ENCODE measurements around the gene TNPO2. TPM values are rescaled to one million over a fixed set of nuclear protein-coding genes. Genes with fewer than 3 reads are reported as not detected.
"Not testable (repeated sequence)": the region's sequence is repeated elsewhere in the genome, so short reads cannot be mapped to it uniquely, and the experiment has no call there.

Gene TNPO2
- total RNA-seq, 1 donor: 68.1 TPM

DNA sequence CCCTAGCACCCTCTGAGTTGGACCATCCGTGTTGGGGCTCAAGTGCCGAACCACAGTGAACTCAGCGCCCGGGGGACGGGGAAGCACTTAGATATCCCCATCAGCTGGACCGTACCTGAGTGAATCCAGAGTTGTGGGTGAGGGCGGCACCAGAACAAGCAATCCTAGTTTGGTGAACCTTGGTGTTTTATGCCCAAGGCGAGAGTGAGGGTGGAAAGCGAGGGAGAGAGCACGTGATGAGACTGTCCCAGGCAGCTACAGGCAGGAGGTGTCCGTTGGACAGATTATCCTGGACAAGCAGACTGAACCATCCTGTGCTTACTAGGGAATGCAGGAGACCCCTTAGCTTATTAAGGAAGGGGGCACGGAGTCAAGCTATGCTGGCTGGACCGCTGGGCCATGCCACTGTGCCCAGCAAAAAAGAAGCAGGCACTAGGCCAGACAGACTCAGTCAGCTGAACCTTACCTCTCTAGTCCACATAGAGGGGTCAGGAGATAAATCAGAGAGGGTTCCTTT lies 14.2 kb upstream of the TNPO2 start:
- DNase-seq (ENCODE audit: low read depth in 2 of 3, low spot score in 2 of 3): no peak

DNA sequence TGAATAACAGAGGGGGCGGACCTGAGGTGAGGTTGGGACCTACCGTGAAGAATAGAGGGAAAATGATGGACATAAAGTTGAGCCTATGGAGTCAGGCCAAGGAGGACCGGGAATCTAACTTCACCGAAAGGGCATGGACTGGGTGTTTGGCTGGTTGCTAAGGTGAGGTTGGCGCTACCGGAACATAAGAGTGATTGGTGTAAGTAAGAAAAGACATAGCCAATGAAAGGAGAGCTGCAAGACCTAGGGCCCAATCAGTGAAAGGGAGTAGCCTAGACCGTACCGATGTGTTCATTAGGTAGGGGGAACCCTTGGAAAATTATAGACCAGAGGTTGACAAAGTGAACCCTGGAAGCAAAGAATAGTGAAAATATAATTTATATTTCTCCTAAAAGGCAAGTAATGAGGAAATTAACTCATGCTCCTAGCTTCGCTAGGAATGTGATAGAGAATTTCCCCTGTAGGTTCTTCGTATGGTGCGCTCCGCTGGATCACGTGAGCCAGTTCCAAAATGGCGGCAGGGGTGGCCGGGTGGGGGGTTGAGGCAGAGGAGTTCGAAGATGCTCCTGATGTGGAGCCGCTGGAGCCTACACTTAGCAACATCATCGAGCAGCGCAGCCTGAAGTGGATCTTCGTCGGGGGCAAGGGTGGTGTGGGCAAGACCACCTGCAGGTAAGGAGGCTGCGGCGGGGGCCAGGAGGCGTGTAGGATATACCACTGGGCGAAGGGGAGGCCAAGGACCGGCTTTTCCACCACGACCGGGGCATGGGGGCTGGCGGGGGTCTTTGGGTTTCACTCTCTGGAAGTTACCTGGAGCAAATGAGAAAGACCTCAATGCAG lies 13.5 kb upstream of the TNPO2 start, which contains the start of gene GET3:
Gene GET3, plus strand, starts transcription at position 503 of the 840 bp plus-strand sequence. Its CDS starts 9 bp downstream, at position 512.
- DNase-seq (ENCODE audit: low read depth in 2 of 3, low spot score in 2 of 3): peak; percentile 67 to 99 (median 99)

DNA sequence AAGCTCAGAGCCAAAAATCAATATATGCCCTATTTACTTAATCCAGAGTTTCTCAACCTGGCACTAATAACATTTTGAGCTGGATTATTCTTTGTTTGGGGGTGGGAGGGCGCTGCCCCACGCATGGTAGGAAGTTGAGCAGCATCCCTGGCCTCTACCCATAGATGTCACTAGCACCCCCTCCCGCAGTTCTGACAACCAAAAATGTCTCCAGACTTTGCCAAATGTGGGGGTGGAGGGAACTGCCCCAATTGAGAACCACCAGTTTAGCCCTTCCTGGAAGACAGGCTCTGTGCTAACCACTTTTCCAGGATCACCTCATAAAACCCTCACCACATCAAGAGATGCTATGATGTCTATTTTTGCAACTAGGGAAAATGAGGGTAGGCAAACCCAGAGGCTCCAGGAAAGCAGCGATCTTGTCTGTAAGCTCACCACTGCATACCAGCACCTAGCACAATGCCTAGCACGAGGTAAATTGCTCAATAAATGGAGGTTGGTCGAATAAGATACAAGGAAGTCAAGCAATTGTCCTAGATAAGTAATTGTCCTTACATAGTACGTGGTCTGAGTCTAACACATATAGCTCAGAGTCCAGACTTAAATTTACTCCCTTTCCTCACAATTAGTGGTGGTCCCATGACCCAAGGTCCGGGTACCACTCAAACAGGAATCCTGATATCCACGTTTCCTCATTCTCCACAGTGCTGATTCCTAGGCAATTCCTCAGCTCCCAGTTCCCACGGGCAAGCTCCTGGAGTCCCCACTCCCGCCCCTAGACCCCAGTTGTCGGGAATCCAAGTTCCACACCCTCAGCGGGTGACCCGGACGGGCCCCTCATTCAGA lies 9.9 kb upstream of the TNPO2 start:
- DNase-seq (ENCODE audit: low read depth in 2 of 3, low spot score in 2 of 3): peak in 2 of 3 donors; percentile 70 to 75

DNA sequence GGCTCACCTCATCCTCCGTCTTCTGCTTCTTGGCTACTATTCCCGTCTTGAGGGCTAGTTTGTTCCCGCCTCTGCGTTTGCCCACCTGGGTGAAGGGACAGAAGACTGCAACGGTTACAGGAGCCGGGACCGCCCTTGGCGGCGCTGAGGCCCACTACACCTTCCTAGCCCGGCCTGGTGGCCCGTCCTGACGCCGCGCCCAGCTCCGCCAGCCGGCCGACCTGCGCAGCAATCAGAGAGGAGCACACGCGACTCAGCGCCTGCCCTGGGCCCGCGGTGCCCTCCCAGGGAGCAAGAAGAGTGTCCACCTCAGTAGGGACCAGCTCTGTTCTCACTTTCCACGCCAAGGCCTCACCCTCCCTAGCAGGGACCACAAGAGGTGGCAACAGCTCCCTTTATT lies 7.6 kb upstream of the TNPO2 start:
- DNase-seq (ENCODE audit: low read depth in 2 of 3, low spot score in 2 of 3): no peak

DNA sequence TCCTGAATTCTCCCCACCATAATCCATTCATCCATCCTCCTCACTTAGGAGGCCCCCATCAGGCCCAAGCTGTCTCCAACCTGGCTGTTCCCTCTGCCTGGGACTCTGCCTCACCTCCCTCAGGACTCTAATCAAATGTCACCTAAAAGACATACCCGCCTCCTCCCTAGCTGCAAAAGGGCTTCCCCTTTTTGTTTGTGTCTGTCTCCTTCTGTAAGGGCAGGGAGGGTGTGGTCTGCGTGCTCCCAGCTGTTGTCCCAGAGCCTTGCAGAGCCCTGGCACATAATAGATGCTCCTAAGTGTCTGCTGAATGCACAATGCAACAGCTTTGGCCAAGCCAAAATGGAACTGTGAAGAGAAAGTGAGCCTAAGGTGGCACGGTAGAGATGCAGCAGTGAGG lies 6.3 kb upstream of the TNPO2 start:
- DNase-seq (ENCODE audit: low read depth in 2 of 3, low spot score in 2 of 3): no peak

DNA sequence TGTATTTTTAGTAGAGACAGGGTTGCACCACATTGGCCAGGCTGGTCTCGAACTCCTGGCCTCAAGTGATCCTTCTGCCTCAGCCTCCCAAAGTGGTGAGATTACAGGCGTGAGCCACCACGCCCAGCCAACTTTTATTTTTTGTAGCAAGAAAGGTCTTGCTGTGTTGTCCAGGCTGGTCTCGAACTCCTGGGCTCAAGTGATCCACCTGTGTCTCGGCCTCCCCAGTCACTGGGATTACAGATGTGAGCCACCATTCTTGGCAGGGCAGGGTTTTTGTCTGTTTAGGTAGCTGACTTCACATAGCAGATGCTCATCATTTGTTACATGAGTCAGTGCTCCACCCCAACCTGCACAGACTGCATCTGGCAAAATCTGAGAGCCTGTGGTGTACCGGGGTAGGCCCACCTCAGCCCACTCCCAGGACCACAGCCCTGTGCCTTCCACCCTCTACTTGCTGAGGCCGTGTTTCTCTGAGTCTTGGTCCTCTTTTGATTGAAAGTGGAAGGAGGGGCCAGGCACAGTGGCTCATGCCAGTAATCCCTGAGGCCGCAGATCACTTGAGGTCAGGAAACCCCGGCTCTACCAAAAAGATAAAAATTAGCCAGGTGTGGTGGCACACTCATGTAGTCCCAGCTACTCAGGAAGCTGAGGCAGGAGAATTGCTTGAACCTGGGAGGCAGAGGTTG lies 4.2 kb upstream of the TNPO2 start:
- no peak for DNase-seq (ENCODE audit: low read depth in 2 of 3, low spot score in 2 of 3)

DNA sequence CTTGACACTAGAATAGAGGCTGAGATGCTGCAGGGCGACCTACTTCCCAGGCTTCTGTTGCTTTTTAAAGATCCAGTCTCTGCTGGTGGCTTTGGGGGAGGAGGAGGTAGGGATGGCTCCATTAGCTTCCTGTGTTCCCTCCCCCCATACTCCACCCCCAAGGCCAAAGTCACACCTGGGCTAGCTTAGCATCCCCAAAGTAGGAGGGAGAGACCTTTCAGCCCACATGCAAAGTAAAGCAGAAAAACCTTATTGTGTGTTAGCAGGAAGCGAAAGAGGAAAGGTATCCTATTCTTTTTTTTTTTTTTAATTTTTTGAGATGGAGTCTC lies 3.2 kb upstream of the TNPO2 start:
- DNase-seq (ENCODE audit: low read depth in 2 of 3, low spot score in 2 of 3): no peak

DNA sequence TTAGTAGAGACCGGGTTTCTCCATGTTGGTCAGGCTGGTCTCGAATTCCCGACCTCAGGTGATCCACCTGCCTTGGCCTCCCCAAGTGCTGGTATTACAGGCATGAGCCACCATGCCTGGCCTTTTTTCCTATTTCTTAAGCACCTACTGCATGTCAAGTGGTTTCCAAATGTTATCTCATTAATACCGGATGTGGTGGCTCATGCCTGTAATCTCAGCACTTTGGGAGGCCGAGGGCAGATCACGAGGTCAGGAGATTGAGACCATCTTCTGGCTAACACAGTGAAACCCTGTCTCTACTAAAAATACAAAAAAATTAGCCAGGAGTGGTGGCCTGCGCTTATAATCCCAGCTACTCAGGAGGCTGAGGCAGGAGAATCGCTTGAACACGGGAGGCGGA lies 1.9 kb upstream of the TNPO2 start:
- not testable (repeated sequence) for DNase-seq (ENCODE audit: low read depth in 2 of 3, low spot score in 2 of 3)

DNA sequence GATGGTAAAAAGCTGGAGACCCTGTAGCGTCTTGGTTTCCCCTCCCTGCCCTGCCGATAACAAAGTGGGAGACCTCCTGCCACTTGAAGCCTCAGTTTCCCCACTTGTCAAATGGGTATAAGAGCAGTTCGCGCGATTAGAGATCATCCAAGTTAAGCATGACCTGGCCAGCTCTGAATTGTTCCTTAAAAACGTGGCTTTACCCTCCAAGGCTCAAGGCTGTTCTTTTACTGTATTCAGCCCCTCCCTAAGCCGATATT lies 421 bp downstream of the TNPO2 start:
- no peak for DNase-seq (ENCODE audit: low read depth in 2 of 3, low spot score in 2 of 3)

DNA sequence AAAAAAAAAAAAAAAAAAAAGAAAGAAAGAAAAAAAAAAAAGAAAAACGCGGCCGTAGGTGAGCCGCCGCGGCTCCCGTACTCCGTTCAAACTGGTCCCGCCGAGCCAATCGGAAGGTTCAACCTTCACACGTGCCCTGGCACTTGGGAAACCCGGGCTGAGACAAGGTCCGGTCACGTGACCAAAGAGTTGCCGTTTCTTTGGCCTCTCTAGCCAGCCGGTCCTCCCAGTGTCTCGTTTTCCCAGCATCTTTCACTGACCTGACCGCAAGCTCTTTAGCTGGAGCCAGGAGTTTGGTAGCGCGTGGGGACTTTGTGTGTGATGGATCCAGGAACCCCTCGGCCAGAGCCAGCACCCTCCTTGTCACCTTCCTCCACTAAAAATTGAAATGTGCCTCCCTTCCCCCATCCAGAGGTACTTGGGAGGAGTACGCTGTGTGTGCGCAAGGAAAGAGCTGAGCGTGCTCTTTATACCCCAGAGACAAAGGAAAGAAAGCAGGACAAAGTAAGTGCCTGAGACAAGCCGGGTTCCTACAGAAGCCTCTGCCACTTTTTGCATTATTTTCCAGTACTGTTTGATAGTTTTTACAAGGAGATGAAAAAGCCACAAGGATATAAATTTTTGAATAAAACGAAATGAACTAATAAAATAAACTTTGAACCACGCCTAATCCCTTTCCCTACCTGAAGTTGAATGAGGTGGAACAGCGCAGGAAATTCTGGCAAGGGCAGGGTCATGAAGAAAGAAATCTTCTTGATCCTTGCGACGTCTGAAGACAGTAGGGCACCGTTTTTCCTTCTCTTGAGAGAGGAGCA lies 959 bp downstream of the TNPO2 start:
- peak; percentile 86 to 99 (median 99) for DNase-seq (ENCODE audit: low read depth in 2 of 3, low spot score in 2 of 3)

DNA sequence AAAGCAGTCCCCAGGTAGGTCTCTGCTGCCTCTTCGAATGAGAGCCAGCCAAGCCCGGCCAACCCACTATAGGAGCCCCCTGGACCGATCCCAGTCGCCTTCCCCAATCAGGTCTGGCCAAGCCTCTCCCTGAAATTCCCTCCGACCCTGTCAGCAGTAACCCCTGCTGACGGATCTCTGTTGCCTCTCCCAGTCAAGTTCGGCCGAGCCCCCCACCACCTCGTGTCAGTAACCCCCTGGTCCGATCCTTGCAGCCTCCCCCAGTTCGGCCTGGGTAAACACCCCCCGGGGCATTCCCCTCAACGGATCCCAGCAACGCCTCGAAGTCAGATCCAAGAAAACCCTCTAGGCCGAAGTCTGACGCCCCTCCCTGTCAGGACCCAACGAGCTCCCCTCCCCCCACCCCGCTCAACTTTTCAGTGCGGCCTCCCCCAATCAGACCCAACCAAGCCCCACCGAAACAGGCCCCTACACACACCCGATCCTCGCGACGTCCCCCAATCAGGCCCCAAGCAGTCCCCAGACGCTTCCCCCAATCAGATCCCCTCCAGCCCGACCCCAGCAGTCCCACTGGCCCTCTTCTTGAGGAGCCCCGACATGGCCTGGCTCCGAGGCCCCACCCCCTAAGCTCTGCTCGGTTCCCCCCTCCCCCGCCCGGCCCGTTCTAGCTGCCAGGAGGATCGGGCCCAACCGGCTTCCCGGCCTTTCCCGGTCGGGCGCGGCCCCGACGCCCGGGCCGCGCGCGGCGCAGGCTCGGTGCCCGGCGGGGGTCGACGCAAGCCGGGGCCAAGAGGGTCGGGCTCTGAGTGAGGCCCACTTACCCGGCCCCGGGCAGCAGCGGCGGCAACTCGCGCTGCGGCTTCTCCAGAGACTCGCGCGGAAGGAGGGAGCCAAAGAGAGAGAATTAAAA lies 1.8 kb downstream of the TNPO2 start:
- DNase-seq (ENCODE audit: low read depth in 2 of 3, low spot score in 2 of 3): peak in 2 of 3 donors; percentile 89 to 92

DNA sequence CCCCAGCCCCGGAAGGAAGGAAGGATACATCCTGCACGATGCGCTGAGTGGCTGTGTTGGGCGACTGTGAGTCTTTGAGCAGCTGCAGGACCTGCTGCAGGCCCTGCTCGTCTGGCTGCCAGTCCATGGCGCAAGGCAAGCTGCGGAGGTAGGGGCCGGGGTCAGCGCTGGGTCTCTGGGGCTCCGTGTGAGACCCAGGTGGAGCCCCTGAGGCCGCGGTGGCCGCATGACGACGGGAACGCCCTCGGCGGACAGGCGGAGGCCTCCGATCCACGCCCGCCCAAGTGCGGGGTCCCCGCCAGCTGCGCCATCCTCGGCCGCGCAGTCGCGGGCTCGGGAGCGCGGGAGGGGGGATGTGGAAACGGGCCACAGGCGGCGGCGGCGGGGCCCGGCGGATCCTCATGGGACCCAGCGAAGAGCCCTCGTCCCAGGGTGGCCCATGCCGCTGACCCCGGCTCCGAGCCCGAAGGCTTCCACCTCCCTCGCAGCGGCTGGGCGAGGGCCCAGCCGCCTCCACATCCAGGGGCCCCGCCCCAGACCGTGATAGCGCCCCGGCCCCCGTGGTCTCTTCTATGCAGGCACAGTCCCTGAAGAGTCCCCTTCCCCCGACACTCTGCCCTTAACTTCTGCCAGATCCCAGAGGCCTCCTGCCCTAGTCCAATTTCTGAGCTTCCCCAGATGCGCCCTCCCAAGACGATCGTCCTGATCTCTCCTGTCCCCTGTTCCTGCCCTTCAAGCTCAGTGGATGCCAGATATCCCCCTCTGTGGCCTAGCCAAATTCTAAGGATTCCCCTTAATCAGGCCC lies 2.7 kb downstream of the TNPO2 start:
- DNase-seq (ENCODE audit: low read depth in 2 of 3, low spot score in 2 of 3): no peak

DNA sequence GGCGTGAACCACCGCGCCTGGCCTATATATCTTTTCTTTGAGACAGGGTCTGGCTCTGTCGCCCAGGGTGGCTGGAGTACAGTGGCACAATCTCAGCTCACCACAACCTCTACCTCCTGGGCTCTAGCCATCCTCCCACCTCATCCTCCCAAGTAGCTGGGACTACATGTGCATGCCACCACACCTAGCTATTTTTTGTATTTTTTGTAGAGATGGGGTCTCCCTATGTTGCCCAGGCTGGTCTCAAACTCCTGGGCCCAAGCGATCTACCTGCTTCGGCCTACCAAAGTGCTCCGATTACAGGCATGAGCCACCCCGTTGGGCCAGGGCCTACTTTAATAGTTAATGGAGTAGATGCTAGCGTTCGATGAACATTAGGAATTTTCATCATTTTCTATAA lies 3.4 kb downstream of the TNPO2 start:
- DNase-seq (ENCODE audit: low read depth in 2 of 3, low spot score in 2 of 3): no peak

DNA sequence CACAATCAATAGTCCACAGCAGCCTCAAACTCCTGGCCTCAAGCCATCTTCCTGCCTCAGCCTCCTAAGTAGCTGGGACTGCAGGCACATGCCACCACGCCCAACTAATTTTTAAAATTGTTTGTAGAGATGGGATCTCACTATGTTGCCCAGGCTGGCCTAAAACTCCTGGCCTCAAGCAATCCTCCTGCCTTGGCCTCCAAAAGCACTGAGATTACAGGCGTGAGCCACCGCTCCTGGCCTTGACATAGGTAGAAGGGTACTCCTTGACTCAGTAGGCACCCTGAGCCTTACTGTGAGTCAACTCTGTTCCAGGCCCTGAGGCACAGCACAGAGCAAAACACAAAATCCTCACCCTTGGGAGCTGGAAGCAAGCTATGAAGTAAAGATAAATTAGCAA lies 7.8 kb downstream of the TNPO2 start:
- DNase-seq (ENCODE audit: low read depth in 2 of 3, low spot score in 2 of 3): no peak

DNA sequence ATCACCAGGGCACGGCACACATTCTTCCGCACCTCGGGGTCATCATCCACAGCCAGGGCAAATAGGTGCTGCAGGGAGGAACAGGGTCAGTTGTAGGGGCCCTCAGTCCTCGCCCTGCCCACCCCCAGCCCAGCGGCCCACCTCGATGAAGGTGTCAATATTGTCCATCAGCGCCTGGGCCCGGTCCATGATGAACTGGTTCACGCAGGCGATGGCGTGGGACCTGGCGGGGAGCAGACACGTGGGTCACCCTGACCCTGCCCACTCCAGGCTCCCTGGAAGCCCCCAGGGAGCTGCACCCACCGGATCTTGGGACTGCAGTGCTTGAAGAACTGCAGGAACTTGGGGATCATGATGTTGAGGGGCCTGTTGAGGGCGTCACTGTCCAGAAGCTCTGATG lies 8.6 kb downstream of the TNPO2 start:
- DNase-seq (ENCODE audit: low read depth in 2 of 3, low spot score in 2 of 3): no peak

DNA sequence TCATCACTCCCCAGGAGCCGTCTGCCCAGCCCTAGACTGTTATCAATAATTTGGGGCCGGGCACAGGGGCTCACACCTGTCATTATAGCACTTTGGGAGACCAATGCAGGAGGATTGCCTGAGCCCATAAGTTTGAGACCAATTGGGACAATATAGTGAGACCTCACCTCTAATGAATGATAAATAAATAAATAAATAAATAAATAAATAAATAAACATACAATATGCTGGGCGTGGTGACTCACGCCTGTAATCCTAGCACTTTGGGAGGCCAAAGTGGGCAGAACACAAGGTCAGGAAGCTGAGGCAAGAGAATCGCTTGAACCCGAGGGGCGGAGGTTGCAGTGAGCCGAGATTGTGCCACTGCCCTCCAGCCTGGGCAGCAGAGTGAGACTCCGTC lies 10.4 kb downstream of the TNPO2 start:
- DNase-seq (ENCODE audit: low read depth in 2 of 3, low spot score in 2 of 3): not testable (repeated sequence)

DNA sequence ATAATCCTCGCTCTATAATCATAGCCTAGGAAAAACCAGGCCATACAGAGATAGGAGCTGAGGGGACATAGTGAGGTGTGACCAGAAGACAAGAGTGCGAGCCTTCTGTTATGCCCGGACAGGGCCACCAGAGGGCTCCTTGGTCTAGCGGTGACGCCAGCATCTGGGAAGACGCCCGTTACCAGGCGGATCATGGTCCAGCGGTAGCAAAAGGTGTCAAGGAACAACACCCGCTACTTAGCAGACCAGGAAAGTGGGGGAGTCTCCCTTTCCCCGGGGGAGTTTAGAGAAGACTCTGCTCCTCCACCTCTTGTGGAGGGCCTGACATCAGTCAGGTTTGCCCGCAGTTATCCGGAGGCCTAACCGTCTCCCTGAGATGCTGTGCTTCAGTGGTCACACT lies 11.7 kb downstream of the TNPO2 start:
- DNase-seq (ENCODE audit: low read depth in 2 of 3, low spot score in 2 of 3): not testable (repeated sequence)

DNA sequence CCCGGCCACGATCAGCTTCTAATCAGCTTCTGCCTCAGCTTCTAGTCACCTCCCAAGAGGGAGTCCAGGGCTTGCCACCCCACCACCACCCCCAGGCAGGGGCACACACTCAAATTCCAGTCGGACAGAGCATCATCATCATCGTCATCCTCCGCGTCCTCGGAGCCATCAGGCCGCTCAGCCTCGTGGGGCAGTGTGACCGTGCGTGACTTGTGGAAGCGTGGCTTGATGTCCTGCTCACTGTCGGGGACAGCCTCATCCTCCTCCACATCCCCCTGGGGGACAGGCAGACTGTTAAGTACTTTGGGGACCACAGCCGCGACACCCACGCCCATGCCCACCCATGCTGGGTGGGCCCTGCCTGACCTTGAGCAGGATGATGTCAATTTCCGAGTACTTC lies 12.5 kb downstream of the TNPO2 start:
- DNase-seq (ENCODE audit: low read depth in 2 of 3, low spot score in 2 of 3): no peak

DNA sequence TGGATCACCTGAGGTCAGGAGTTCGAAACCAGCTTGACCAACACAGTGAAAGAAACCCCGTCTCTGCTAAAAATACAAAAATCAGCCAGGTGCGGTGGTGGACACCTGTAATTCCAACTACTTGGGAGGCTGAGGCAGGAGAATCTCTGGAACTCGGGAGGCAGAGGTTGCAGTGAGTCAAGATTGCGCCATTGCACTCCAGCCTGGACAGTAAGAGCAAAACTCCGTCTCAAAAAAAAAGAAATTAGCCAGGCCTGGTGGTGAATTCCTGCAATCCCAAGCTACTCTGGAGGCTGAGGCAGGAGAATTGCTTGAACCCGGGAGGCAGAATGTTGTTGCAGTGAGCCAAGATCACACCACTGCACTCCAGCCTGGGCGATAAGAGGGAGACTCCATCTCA lies 15.1 kb downstream of the TNPO2 start:
- no peak for DNase-seq (ENCODE audit: low read depth in 2 of 3, low spot score in 2 of 3)

Measured in hematopoietic multipotent progenitor cell (in vitro differentiated cells).